PC-9 (cell line): ENCODE results near the gene ATXN1.

ENCODE experiments used
- CTCF ChIP-seq: fragments of 200-600 bp; sonication (generic); conservative IDR thresholded peaks from 2 replicates; pipeline ENCODE4 v1.6.1; 2017; ENCODE audit warnings: mixed run types, antibody characterized with exemption, mild to moderate bottlenecking, moderate library complexity
- EZH2 ChIP-seq: fragments of 200-600 bp; sonication (generic); IDR thresholded peaks from 2 replicates; pipeline ENCODE4 v1.8.0; 2017; ENCODE audit warnings: antibody characterized with exemption, low read depth

- TF ChIP-seq CTCF (no peak), EZH2 (no peak)
Observed at GRCh38 chr6:16677458-16677857, 83.8 kb downstream of the ATXN1 start.
